GM15510 (cell line): ENCODE measurements around the gene RHBDL2.

Experiments
- POLR2A ChIP-seq: IDR thresholded peaks from 3 replicates; pipeline ENCODE4 v1.6.1; 2011; ENCODE audit warnings: borderline replicate concordance; ENCODE audit not compliant: insufficient read length; ENCODE audit errors: extremely low read depth

Gene RHBDL2

GRCh38 chr1:38852780-38853179 is 88.8 kb downstream of the RHBDL2 start:
- TF ChIP-seq POLR2A = no peak

- no peak for TF ChIP-seq POLR2A
These were observed 93.6 kb downstream of the RHBDL2 start for GRCh38 chr1:38848071-38848470.

DNA sequence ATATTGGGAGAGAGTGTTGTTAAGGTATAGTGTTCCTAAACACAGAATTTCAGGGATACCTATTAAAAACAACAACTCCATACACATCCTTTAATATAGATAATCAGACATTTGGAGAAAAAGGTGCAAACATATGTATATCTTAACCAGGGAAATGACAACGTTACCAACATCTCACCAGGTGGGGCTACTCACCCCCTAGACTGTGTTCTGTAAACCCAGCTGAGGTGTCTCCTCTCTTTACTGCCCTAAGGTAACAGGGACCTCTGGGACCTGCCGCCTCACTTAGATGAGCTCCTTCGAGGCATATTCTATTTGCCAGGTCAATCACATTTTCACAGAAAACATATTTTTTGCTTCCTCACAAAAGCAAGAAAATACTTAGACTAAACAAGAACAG is 95.4 kb downstream of the RHBDL2 start:
- no peak for TF ChIP-seq POLR2A

DNA sequence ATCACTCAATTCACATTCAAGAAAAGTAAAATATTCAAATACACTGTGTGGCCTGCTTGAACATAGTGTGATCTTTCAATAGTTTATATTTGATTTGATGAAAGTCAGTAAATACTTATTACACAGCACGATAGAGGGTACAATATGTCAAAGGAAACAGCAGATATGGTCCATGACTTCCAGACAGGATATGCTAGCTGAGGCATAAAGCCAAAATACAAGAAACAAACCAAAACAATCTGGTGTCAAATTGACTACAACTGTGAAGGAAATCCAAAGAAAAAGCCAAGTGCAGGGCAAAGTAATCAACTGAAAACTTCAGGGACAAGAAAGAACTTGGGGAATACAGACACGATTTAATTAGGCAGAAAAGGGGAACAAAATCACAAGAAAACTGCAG is 101.3 kb downstream of the RHBDL2 start:
- TF ChIP-seq POLR2A = no peak

DNA sequence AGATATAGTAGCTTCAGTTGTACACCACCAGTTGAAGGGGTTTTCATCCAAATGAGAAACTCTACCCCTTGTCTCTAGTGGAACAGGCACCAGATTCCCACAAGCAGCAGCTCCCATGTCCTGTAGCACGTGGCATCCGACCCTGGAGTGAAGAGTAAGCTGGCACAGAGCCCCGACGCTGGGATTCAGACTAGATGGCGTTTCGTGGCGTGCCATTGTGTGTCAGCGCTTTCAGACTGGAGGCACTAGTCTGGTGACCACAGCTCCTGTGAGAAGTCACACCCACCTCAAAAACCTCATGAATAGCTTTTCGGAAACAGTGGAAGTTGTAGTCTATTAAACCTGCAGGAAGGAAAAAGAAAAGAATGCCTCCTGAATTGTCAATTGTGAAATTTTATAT is 102.3 kb downstream of the RHBDL2 start:
- no peak for TF ChIP-seq POLR2A
